ENCODE data around the gene LOXL3.
"Not testable (repeated sequence)": the region's sequence is repeated elsewhere in the genome, so short reads cannot be mapped to it uniquely, and the experiment has no call there.

LOXL3 gene

GRCh38 chr2:74493546-74493945 lies 60.2 kb downstream of the LOXL3 start:
- no peak for DNase-seq (ENCODE audit: low read depth in 2 of 2, low spot score in 1 of 2)

GRCh38 chr2:74491648-74492544 lies 61.8 kb downstream of the LOXL3 start:
- DNase-seq (ENCODE audit: low read depth in 2 of 2, low spot score in 1 of 2): no peak

- DNase-seq (ENCODE audit: low read depth in 2 of 2, low spot score in 1 of 2): no peak
Observed at GRCh38 chr2:74489906-74490305, 63.8 kb downstream of the LOXL3 start.

- DNase-seq (ENCODE audit: low read depth in 2 of 2, low spot score in 1 of 2): no peak
Observed at GRCh38 chr2:74488643-74489481, 64.9 kb downstream of the LOXL3 start.

- DNase-seq (ENCODE audit: low read depth in 2 of 2, low spot score in 1 of 2): no peak
Observed at GRCh38 chr2:74486141-74486540, 67.6 kb downstream of the LOXL3 start.

GRCh38 chr2:74483675-74484164 lies 70.0 kb downstream of the LOXL3 start:
- DNase-seq (ENCODE audit: low read depth in 2 of 2, low spot score in 1 of 2): not testable (repeated sequence)

- DNase-seq (ENCODE audit: low read depth in 2 of 2, low spot score in 1 of 2): peak; percentile 82 to 86
Observed at GRCh38 chr2:74482801-74483674, 70.7 kb downstream of the LOXL3 start, which contains the start of the genes CCDC142 and TTC31. Gene CCDC142, minus strand, starts transcription at chr2:74482998. Its CDS starts 161 bp downstream, at chr2:74482837. Gene TTC31, plus strand, starts transcription at chr2:74483081. Its CDS starts 15 bp downstream, at chr2:74483096.

All from stimulated activated CD8-positive, alpha-beta memory T cell treated with anti-CD3 and anti-CD28 coated beads, Interleukin-4, amount 100 ng/mL, for 1 hour (primary cell).